Choroid plexus epithelial cell (primary cell): ENCODE results near the gene SLC8A1.

Source experiments
- DNase-seq: peaks from one replicate; pipeline ENCODE4 v3.0.0-alpha.2; 2010; ENCODE audit warnings: low read depth
- H3K4me3 ChIP-seq: 2 replicates; pipeline ENCODE4 v1.5.1; 2011; ENCODE audit warnings: low read depth, mild to moderate bottlenecking, control low read depth, low read length, moderate library complexity
- TF ChIP-seq, protein P1 (sequence below): conservative IDR thresholded peaks from 2 replicates; pipeline ENCODE4 v1.5.1; 2011; ENCODE audit warnings: low read depth, mild to moderate bottlenecking, control low read depth, inconsistent platforms, low read length, moderate library complexity

Gene SLC8A1

DNA sequence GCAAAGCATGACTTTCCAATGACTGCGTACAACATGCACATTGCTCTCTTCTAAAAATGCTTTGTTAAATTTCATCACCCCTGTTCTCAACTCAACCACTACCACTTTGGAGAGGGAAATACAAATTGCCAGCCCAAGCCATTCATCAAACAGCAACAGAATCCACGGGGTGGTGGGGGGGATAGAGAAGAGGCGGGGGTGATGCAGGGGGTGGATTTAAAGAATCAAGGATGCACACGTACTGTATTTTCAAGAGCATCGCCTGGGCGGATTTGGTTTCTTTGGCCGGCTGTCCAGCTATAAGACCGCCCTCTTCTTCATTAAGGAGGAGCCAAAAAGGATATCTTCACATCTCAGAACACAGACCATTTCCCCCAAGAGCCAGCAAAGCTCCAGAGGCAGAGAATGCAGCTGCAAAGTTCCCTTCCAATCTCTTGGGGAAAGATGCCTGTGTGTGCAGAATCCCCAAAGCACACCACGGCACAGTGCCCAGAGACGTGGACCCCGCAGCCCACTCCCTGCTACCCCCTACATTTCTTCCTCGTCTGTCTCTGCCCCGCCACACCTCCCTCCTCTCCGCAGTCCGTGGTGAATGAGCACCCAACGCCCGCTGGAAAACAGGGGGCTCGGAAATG is 977 bp downstream of the SLC8A1 start:
- TF ChIP-seq, protein P1, sequence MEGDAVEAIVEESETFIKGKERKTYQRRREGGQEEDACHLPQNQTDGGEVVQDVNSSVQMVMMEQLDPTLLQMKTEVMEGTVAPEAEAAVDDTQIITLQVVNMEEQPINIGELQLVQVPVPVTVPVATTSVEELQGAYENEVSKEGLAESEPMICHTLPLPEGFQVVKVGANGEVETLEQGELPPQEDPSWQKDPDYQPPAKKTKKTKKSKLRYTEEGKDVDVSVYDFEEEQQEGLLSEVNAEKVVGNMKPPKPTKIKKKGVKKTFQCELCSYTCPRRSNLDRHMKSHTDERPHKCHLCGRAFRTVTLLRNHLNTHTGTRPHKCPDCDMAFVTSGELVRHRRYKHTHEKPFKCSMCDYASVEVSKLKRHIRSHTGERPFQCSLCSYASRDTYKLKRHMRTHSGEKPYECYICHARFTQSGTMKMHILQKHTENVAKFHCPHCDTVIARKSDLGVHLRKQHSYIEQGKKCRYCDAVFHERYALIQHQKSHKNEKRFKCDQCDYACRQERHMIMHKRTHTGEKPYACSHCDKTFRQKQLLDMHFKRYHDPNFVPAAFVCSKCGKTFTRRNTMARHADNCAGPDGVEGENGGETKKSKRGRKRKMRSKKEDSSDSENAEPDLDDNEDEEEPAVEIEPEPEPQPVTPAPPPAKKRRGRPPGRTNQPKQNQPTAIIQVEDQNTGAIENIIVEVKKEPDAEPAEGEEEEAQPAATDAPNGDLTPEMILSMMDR: no peak
- peak; percentile 63 for DNase-seq
- peak overlapping the region; percentile 55 for H3K4me3 ChIP-seq

DNA sequence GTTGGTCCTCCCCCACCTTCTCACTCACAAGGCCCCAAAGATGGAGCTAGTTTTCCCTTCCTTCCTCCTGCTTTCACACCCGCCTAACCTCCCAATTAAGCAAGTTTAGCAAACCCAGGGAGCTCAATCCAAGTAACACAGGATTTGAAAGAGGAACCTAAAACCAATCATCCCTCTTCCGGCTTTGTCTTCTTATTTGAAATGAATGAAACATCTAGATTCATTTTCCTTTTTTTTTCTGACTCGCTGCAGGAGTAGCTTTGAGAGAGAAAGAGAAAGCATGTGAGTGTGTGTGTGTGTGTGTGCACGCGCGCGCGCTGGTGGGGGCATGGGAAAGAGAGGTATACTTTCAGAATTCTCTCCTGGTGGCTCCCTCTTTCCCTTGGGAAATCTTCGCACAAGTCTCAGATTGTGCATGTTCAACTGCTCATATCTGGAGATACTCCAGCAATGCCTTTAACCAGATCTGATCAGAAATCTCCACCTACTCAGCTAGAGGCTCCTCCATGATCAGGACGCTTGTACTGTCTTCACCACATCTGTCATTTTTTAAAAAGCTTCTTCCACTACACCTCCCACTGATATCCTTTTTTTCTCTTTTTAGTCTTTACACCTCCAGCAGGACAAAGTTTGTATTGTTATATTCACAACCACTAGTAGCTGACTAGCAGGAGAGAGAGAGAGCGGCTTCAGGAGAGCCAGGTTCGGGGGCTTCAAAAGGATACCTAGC is 1.7 kb downstream of the SLC8A1 start:
- TF ChIP-seq, protein P1: peak; percentile 14

DNA sequence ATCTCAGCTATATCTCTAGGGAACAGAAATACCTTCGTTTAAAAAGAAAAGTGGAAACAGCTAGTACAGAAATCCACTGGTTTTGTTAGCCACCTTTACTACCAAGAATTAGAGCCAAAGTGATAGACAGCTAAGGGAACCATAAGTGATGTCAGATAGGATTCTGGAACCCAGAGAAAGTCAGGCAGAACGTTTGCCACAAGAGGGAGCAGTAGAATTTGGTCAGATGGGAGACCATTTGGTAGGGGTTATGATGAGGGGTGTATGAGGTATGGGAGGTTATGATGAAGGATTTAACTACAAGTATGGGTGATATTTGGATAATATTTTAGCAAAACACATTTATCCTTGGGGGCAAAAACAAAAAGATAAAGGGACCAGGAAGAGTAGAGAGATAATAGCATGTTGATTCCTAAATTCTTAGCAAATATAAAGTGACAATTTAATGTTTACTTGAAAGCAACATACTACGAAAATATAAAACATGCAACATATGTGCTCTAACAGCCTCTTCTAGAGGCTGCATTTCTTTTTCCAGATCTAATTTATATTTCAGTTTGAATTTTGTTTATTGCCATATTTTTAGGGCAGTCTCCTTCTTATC is 3.3 kb downstream of the SLC8A1 start:
- TF ChIP-seq, protein P1: peak; percentile 73
- H3K4me3 ChIP-seq: no peak overlapping the region
- peak; percentile 50 for DNase-seq

More for the DNA sequence above, 1.7 kb downstream of the SLC8A1 start:
- H3K4me3 ChIP-seq: peak overlapping the region; percentile 55
- peak; percentile 32 for DNase-seq

DNA sequence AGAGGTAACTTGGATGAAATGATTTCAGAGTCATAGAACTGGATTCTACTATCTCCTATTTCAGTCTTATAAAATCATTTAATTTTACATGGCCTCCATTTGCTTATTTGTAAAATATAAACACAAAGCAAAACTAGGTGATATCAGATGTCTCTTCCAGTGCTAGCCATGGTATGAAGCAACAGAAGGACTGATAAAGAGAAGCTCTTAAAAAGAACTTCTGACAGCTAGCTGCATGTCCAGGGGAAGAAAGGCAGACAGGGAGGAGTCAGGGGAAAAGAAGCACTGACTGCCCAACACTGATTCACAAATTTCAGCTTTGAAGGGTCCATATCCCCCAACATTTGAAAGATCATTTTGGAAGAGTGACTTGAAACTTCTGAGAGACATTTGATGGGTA is 6.4 kb downstream of the SLC8A1 start:
- H3K4me3 ChIP-seq: no peak overlapping the region
- TF ChIP-seq, protein P1: no peak
- peak; percentile 9 for DNase-seq

DNA sequence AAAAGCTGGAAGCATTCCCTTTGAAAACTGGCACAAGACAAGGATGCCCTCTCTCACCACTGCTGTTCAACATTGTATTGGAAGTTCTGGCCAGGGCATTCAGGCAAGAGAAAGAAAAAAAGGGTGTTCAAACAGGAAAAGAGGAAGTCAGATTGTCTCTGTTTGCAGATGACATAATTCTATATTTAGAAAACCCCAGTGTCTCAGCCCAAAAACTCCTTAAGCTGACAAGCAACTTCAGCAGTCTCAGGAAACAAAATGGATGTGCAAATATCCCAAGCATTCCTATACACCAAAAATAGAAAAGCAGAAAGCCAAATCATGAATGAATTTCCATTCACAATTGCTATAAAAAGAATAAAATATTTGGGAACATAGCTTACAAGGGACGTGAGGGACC is 11.1 kb downstream of the SLC8A1 start:
- no peak overlapping the region for H3K4me3 ChIP-seq
- TF ChIP-seq, protein P1: no peak
- DNase-seq: no peak

DNA sequence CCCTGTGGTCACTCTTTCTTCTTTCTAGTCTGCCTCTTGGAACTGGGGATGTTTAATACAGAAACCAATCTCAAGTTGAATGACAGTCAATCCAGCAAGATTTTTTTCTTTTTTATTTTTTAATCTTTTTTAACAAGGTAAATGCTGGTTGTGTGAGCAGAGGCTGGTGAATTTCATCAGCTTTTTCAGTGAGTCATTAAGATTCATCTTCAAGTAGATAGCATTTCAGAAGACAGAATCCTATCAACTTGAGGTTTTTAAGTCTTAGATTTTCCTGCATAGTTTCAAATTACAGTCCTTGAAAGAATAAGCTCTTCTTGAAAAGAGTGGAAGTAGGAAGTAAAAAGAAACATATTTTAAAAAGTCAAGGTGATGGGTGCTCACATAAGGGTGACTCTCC is 12.4 kb downstream of the SLC8A1 start:
- peak; percentile 56 for DNase-seq
- TF ChIP-seq, protein P1: no peak

More for the DNA sequence above, 12.4 kb downstream of the SLC8A1 start:
- H3K4me3 ChIP-seq: no peak overlapping the region
